Stimulated activated CD8-positive, alpha-beta memory T cell treated with anti-CD3 and anti-CD28 coated beads, Interleukin-2, amount 100 ng/mL, for 48 hours (primary cell): ENCODE results near the gene LARGE1.

Experiments used
- DNase-seq, 2 donors: peaks; one replicate each; pipeline ENCODE4 v3.0.0-alpha.2; 2020; ENCODE audit warnings: low read depth in 2 of 2

LARGE1 gene

DNA sequence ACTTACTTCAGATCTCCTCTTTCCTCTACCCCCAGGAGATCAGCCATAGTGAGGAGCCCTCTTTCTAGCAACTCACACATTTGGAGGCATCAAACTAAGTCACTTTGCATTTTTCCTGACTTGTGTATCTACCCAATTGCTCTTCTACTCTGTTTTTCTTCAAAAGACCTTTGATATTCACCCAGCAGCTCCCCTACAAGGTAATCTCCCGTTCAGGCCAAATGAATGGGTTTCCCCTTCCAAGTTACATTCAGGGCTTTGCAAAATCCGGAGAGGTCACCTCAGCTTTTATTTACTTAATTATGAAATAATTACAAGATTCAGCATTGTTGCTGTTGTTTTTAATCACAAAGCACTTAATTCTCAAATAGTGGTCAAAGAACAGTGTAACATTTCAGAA is 6.1 kb downstream of the LARGE1 start:
- DNase-seq, result no peak

DNA sequence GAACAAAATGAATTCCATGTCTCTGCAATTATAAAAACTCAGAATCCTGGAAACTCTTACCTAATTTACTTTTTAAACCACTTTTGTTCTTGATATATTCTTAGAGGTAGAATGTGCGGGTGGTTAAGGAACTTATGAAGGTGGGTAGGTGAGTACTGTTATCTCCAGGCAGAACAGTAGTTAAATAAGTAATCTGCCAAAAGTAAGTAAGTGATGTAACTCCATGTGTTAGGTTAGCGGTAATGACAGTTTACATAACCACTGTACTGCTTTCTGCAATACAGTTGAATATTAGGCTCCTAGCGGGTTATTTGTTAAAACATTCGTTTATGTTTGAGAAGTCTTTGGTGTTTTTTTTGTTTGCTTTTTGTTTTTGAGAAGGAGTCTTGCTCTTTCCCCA is 7.1 kb downstream of the LARGE1 start:
- no peak for DNase-seq

DNA sequence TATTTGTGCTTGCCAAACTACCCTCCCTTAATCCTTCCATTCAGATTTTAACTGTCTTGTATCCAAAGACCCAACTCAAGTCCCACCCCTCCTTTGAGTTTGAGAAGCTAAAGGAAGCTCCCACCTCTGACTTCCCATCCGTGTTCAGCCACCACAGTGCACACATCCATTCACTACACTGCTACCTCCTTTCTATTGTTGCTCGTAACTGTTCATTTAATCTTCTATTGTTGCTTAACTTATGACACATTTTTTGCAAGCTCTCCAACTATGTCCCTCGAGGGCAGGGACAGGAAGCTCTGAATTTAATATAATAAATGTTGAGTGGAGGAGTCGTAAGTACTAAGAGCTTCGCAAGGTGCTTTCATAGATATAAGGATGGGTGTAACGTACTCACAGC is 10.4 kb downstream of the LARGE1 start:
- DNase-seq, result no peak

DNA sequence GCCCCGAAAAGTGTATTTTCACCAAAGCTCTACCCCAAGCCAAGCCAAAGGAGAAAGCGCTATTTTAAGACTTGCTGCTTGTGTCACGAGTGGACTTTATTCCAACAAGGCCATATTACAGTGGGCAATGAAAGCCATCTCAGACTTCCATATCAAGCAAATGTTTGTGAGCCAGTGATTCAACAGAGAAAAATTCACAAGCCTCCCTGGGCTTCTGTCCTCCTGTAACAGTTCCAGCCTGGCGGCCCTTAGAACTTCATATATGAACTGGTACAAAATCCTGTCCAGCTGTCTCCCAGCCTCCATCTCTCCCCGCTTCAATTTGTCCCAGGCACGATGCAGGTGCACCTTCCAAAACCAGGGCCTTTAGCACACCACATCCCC is 11.2 kb downstream of the LARGE1 start:
- DNase-seq, result no peak

DNA sequence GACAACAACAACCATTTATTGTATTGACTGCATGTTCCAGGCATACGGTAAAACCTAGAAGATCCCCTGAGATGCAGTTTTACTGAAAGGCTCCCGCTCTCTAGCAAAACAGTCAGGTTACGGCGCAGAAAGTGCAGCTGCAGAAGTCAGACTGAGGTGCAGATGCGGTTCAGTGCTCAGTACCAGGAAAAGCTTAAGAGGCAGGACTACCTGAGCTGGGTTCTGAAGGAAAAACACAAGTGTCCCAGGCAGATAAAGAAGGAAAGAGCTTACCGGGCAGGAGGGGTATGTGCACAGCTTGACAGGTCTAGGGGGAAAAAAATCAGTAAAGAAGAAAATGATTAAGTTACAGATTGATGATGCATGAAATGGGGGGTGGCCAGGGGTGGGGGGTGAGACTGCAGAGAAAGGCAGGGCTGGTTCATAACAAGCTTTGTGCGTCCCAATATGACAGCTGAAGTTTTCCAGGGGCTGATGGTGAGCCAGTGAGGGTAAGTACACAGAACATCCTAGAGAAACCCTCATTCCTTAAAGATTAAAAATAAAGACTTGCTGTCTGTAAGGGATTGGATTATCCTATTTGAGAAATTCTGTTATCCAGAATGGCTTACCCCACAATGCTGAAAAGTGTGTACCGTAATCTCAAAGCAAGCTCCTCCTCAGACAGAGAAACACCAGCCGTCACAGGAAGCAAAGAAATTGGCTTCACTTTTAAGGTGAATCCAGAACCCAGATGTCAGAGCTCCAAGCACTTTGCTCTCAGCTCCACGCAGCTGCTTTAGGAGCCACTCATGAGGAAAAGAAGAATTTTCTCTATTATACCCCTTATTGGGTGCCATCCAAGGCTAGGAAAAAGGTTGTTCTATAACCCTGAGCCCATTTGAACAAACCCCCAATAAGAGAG is 11.9 kb downstream of the LARGE1 start:
- DNase-seq, result no peak

DNA sequence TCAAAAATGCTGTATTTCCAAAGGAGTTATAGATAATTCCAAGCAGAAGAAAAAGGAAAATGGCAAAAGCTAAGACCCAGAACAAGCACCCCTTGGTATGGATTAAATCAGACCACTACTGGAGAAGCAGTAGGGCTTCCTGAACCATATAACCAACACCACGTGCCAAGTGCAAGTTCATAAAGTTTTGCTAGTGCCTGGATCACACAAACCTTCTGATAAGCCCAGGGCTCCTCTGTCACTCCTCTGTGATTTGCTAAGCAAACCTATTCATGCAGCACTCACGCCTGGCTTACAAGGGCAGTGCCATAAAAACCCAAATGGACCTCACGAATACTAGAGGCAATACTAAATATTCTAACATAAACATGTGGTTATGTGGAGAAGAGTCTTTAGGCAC is 13.3 kb downstream of the LARGE1 start:
- DNase-seq, result no peak

DNA sequence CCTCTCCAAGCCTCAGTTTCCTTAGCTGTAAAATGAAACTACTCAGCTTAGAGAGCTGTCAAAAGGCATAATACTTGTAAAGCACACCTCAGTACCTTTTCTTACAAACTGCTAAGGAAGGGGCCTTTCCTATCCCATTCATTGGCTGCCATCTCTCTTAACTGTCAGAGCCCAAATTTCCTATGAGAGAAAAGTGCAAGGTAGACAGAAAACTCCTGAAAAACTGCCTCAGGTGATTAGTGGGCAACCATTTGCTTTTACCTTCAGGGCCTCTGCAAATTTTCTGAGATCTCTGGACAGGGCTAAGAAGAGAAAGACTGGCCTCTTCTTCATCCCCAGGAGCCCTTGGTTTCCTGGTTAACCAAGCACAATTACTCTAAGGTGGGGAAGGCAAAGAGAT is 13.8 kb downstream of the LARGE1 start:
- no peak for DNase-seq

DNA sequence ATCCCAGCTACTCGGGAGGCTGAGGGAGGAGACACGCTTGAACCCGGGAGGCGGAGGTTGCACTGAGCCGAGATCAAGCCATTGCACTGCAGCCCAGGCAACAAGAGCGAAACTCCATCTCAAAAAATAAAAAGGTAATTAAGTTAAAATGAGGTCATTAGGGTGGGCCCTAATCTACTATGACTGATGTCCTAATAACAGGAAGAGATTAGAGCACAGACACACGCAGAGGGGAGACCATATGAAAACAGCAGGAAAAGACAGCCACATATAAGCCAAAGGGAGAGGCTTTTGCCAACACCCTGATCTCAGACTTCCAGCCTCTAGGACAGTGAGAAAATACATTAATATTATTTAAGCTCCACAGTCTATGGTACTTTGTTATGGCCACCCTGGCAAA is 17.3 kb downstream of the LARGE1 start:
- DNase-seq, result no peak

DNA sequence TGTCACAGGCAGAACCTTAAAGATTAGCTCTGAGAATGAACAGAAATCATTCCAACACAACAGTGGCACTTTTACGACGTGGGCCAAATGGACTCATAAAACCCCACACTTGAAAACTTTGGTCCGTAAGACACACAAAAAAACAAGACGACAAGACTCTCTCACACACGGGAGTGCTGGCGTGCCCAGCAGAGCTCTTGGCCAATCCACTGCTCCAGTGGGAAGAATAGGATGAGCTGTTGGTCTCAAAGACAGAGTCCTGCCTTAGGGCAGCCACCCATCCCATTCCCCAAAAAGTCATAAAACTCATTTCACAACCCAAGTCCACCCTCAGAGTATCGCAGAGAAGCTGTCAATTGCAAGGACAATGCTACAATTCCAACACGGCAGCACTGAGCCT is 18.2 kb downstream of the LARGE1 start:
- DNase-seq, result no peak

DNA sequence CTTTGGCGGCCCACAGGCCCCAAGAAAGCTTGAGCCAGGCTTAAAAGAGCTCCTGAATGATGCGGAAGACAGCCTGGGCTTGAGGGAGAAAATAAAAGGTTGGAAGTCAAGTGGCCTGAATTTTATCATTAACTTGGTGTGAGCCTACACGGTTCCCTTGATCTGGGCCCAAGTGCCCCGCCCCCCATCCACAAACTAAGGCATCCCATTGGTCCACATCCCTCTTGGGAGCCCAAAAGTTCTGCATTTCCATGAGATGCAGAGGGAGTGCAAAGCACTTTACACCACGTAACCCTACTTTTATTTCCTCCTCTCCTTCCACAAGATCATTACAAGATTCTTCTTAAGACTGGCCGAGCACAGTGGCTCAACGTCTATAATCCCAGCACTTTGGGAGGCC is 22.2 kb downstream of the LARGE1 start:
- no peak for DNase-seq

DNA sequence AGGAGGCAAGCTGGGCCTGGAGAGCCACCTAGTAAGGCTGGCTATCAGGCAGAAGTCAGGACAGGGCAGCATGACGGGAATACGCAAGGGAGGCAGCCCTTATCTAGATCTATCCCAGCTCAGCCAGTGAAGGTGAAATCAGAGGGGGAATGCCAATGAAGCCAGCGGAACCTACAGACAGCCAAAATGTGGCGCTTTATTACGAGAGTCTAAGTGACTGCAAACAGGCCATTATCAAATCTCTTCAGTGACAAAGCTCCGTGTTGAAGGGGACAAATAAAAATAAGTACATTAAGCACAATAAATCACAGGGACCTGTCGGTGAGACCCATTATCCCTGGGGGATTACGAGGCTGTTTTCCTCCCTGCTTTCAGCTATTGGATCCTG is 22.8 kb downstream of the LARGE1 start:
- DNase-seq, result no peak

DNA sequence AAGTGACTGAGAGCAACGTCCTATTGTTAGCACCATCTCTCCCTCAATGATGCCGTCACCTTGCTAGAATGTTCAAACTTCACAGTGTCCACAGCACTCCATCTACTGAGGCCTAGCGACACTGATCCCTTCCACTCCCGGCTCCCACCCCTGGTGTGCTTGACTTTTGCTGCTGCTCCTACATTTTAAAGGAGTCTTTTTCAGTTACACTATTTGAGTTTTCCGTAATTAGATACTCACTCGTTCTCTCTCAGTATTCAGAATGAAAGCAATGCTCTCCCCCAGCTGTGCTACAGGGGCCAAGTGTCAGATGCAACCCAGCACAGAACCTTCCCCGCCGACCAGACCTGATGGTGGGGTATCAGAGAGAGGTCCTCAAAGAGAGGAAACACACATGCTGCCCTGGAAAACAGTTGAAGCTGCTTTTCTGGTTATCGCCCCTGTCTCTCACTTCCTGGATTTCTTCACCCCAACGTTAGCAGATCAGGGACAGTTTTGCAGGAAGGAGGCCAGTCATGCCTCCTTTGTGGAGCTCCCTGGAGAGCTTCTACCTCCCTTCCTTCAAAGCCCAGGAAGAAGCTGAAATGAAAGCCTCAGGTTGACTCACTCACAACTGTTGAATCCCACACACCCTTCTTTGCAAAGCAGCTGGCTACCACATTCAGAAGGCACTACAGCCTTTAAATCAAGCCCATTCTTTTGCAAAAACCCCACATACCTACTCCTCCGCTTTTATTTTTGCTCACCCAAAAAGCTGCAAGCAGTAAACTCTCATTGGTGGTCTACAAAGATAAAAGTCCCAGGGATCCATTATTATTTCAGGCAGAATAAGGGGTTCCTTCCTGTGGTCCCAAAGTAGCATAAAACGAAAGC is 23.5 kb downstream of the LARGE1 start:
- no peak for DNase-seq

DNA sequence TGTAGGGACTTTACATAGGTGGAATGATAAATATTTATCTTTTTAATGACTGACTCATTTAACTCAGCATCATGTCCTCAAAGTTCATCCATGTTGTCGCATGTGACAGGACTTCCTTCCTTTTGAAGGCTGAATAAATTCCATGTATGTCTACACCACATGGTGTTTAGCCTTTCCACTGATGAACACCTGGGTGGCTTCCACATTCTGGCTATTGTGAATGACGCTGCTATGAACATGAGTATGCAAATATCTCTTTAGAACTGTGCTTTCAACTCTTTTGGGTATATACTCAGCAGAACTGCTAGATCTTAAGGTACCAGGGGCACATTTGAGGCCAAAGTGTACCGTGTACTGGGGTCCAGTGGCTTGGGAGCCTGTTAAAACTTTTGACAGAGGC is 24.1 kb downstream of the LARGE1 start:
- DNase-seq, result no peak

DNA sequence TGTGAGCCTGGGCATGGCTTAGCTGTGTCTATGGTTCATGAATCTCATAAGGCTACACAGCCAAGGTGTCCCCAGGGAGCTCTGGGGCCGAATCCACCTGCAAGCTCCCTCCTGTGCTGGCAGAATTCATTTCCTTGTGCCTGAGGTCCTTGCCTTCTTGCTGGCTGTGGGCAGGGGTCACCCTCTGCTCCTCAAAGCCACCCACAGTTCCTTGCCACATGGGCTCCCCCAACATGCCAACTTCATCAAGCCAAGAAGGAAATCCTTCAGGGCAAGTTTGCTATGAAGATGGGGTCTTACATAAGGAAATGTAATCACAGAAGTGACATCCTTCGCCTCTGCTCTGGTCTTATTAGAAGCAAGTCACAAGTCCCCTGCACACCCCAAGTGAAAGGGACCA is 24.8 kb downstream of the LARGE1 start:
- no peak for DNase-seq

DNA sequence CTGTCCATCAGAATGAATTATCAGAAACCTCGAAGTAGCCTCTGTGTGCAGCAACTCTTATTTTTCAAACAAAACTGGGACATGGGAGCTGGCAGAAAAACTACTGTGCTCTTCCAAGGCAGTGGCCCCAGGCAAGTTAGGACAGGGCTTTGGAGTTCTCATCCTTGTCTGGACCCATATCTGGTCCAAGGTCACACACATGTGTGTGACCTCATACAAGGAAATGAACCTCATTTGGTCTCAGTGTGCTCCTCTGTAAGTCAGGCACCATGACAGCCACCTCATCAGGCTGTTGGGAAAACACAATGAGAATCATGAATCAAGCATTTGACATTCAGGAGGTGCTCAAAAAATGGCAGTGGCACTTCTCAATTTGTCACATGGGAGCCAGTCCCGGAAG is 25.8 kb downstream of the LARGE1 start:
- DNase-seq, result no peak

DNA sequence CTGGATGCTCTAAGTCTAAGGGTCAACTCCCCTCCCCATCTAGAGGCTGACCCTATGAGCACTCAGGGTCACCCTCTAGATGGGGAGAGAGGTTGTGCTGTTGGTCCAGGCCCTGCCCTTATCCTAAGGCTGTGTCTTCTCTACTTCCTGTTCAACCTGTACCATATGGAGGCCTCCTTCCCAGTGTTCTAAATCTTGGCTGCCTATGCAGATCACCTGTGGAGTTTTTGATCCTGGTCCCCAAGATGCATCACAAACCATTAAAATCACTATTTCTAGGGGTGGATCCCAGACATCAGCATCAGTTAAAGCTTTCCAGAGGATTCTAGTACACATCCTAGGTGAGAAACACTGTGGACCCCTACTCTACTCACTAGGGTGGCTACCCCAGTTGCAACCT is 26.2 kb downstream of the LARGE1 start:
- no peak for DNase-seq

DNA sequence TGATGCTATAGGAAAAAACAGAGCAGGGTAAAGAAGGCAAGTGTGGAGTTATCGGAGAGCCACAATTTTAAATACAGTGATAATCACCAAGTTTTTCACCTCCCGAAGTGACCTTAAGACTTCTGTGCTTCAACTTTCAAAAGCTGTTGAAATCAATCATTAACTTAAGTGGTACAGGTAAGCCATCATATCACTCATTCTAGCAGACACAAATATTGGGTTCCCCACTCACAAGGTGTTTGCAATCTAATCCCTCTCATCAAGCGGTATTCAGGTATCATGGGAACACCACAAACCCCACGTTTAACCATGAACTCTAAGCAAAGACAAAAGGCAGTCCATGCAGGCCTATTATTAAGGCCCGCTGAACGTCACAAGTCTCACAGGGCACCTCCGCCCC is 26.8 kb downstream of the LARGE1 start:
- DNase-seq, result no peak

DNA sequence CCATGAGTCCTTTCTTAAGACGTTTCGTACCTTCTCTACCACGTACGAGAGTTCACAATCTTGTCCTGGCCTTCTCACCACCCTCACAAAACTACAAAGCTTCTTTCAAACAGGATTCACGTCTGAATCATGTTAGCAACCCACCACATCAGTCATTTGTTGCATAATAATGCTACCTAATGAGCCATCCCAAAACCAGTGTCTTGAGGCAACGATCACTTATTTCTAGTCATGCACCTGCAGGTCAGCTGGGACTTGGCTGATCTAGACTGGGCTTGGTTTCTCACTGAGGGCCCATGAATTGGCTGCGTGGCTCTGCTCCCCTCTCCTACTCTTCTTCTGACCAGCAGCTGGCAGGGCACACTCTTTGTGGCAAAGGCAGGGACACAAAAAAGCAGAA is 28.3 kb downstream of the LARGE1 start:
- no peak for DNase-seq

DNA sequence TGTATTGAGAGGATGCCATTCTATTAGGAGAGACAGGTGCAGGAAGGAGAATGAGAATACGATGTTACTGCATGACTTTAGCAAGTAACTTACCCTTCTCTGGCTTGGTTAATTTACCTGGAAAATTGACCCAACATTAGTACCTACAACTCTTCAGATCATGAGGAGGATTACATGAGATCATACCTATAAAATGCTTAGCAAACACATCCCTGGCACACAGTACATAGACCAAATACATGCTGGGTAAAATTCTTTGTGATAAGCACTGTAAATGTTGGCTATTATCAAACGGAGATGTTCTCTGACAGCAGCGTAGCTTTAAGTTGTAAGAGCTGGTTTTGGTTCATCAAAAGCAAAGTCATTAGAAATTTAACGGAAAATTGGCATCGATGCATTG is 28.8 kb downstream of the LARGE1 start:
- no peak for DNase-seq

DNA sequence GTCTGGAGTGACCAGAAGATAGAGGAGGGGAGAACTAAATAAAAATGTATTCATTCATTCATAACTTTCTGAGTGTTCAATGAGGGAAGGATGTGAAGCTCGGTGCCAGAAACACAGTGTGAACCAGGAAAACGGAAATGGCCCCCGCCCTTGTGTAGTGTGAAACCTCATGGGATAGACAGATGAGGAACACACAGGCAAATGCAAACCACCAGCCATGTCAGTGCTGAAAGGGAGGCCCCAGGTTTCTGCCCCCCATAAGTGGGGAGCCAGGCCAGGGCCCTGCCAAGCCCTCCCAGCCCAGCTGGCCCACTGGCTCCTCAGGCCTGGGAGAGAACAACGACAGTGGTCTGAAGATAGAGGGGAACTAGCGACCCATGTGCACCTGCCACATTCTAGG is 30.5 kb downstream of the LARGE1 start:
- DNase-seq, result no peak

DNA sequence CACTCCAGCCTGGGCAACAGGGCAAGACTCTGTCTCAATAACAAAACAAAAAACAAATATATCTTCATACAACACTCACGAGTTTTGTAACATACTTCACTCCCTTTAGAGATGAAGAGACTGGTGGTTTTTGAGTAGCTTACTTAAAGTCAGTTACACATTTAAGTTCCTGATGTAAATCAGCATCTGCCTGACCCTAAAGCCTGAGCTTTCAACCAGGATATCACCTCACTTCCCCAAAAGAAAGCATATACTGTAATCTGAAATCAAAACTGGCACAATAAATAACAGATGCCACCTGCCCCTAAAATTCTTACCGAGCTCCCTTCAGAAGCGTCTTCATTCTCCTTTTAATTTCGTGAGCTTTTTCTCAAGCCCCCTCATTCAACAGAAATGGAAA is 31.5 kb downstream of the LARGE1 start:
- no peak for DNase-seq

DNA sequence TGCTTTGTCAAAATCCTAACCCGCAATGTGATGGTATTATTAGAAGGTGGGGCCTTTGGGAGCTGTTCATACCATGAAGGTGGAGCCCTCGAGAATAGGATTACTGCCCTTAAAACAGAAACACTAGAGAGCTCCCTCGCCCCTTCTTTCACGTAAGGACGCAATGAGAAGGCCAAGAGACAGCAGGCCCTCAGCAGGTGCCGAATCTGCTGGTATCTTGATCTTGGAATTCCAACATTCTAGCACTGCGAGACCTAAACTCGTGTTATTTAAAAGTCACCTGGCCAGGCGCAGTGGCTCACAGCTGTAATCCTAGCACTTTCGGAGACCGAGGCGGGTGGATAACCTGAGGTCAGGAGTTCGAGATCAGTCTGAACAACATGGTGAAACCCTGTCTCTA is 33.1 kb downstream of the LARGE1 start:
- no peak for DNase-seq

DNA sequence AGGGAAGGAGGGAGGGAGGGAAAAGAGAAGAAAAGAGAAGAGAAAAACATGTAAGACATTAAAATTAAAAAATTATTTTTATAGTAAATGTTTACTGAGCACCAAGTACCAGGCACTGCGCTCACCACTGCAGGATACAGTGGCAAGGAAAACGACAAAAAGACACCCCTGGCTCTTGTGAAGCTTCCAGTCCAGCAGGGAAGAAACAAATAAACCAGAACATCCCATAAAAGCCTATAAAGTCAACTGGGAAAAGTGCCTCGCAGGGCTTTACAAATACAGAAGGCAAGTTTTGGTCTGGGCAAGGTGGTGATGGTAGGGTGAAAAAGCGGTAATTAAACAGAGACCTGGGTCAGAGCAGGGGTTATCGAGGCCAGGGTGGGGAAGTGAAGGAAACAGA is 33.6 kb downstream of the LARGE1 start:
- DNase-seq, result no peak
